Astrocyte (in vitro differentiated cells and primary cell): ENCODE measurements around the gene TRAPPC12. TPM values are rescaled to one million over a fixed set of nuclear protein-coding genes. Genes with fewer than 3 reads are reported as not detected.

ENCODE experiments used
- DNase-seq: peaks from one replicate; pipeline ENCODE4 v3.0.0-alpha.2; 2010; ENCODE audit warnings: low read depth
- FAIRE-seq: peaks from 2 replicates; lab custom pipeline; 2011; peaks lifted over from hg19 to GRCh38; lab: Jason Lieb, UNC
- H2AFZ ChIP-seq: 2 replicates; pipeline ENCODE4 v1.6.0; 2012; ENCODE audit warnings: low read depth, low read length, inconsistent platforms
- H3K27ac ChIP-seq: 2 replicates; pipeline ENCODE4 v1.5.1; 2011; ENCODE audit warnings: low read depth, low read length, inconsistent platforms
- H3K27me3 ChIP-seq: 2 replicates; pipeline ENCODE4 v1.6.0; 2011; ENCODE audit warnings: low read length, inconsistent platforms; ENCODE audit not compliant: insufficient read depth
- H3K36me3 ChIP-seq: 2 replicates; pipeline ENCODE4 v1.5.1; 2011; ENCODE audit warnings: low read length, inconsistent platforms; ENCODE audit not compliant: insufficient read depth
- H3K4me1 ChIP-seq: 2 replicates; pipeline ENCODE4 v1.5.1; 2011; ENCODE audit warnings: low read length, inconsistent platforms; ENCODE audit not compliant: insufficient read depth
- H3K4me2 ChIP-seq: 2 replicates; pipeline ENCODE4 v1.6.0; 2012; ENCODE audit warnings: low read length, inconsistent platforms
- H3K4me3 ChIP-seq: 2 replicates; pipeline ENCODE4 v1.5.1; 2011; ENCODE audit warnings: low read depth, mild to moderate bottlenecking, low read length, inconsistent platforms; ENCODE audit not compliant: insufficient read depth
- H3K79me2 ChIP-seq: 2 replicates; pipeline ENCODE4 v1.6.0; 2012; ENCODE audit warnings: mild to moderate bottlenecking, low read length, inconsistent platforms; ENCODE audit not compliant: insufficient read depth
- H3K9ac ChIP-seq: 2 replicates; pipeline ENCODE4 v1.6.0; 2012; ENCODE audit warnings: mild to moderate bottlenecking, low read length, inconsistent platforms
- H3K9me3 ChIP-seq: 2 replicates; pipeline ENCODE4 v1.5.1; 2012; ENCODE audit warnings: low read depth, mild to moderate bottlenecking, low read length, inconsistent platforms; ENCODE audit not compliant: insufficient read depth
- H4K20me1 ChIP-seq: 2 replicates; pipeline ENCODE4 v1.6.0; 2012; ENCODE audit warnings: low read length, inconsistent platforms; ENCODE audit not compliant: insufficient read depth
- H3K27ac Mint-ChIP-seq: one replicate; pipeline ENCODE4 v1.8.0; 2021; ENCODE audit warnings: mild to moderate bottlenecking, mixed read lengths; ENCODE audit not compliant: unreplicated experiment
- H3K27me3 Mint-ChIP-seq: one replicate; pipeline ENCODE4 v1.8.0; 2021; ENCODE audit warnings: low read depth, mixed read lengths; ENCODE audit not compliant: unreplicated experiment
- H3K36me3 Mint-ChIP-seq: one replicate; pipeline ENCODE4 v1.8.0; 2021; ENCODE audit warnings: low read depth, mixed read lengths; ENCODE audit not compliant: unreplicated experiment
- H3K4me1 Mint-ChIP-seq: one replicate; pipeline ENCODE4 v1.8.0; 2021; ENCODE audit warnings: low read depth, mixed read lengths; ENCODE audit not compliant: unreplicated experiment
- H3K4me3 Mint-ChIP-seq: one replicate; pipeline ENCODE4 v1.8.0; 2021; ENCODE audit warnings: mild to moderate bottlenecking, moderate library complexity, mixed read lengths; ENCODE audit not compliant: unreplicated experiment
- H3K9me3 Mint-ChIP-seq: one replicate; pipeline ENCODE4 v1.8.0; 2021; ENCODE audit warnings: mild to moderate bottlenecking, mixed read lengths; ENCODE audit not compliant: unreplicated experiment
- CTCF ChIP-seq: IDR thresholded peaks from 2 replicates; pipeline ENCODE4 v1.5.1; 2011; ENCODE audit warnings: low read depth, mild to moderate bottlenecking, inconsistent platforms, low read length, moderate library complexity; ENCODE audit not compliant: insufficient read depth
- EZH2 ChIP-seq: IDR thresholded peaks from 2 replicates; pipeline ENCODE4 v1.6.1; 2012; ENCODE audit warnings: mild to moderate bottlenecking, low read length, inconsistent platforms; ENCODE audit not compliant: insufficient read depth
- total RNA-seq: library from RNA; stranded (reverse); gene quantifications from 2 replicates; pipeline ENCODE4 v1.2.1, GENCODE V29; 2021

The TRAPPC12 gene
- total RNA-seq, 1 donor from 2014 or later, result 62.1 TPM

GRCh38 chr2:3486047-3487027, 106.8 kb downstream of the TRAPPC12 start:
- no peak overlapping the region for H2AFZ ChIP-seq
- no peak overlapping the region for H3K4me3 Mint-ChIP-seq
- no peak overlapping the region for H3K9ac ChIP-seq
- H3K79me2 ChIP-seq, result no peaks in the 10 kb centered on the region
- H3K27ac Mint-ChIP-seq, result no peak overlapping the region
- H3K27ac ChIP-seq, result no peak overlapping the region
- H3K4me2 ChIP-seq, result no peak overlapping the region
- H3K4me1 ChIP-seq, result no peaks in the 10 kb centered on the region
- TF ChIP-seq CTCF (no peak), EZH2 (no peak)
- no peaks in the 10 kb centered on the region for H3K9me3 ChIP-seq
- DNase-seq (no peak), FAIRE-seq (no peak)
- no peaks in the 10 kb centered on the region for H4K20me1 ChIP-seq
- no peaks in the 10 kb centered on the region for H3K27me3 Mint-ChIP-seq
- no peak overlapping the region for H3K4me3 ChIP-seq
- no peaks in the 10 kb centered on the region for H3K27me3 ChIP-seq
- no peaks in the 10 kb centered on the region for H3K4me1 Mint-ChIP-seq
- no peaks in the 10 kb centered on the region for H3K9me3 Mint-ChIP-seq
- H3K36me3 ChIP-seq, result no peaks in the 10 kb centered on the region
- peaks cover 10% of the 10 kb centered on the region for H3K36me3 Mint-ChIP-seq

GRCh38 chr2:3487028-3487425, 107.5 kb downstream of the TRAPPC12 start:
- no peak overlapping the region for H2AFZ ChIP-seq
- H3K9ac ChIP-seq, result no peak overlapping the region
- peaks cover 8% of the 10 kb centered on the region for H3K36me3 Mint-ChIP-seq
- H3K36me3 ChIP-seq, result no peaks in the 10 kb centered on the region
- no peaks in the 10 kb centered on the region for H3K9me3 ChIP-seq
- H3K27ac Mint-ChIP-seq, result no peak overlapping the region
- no peaks in the 10 kb centered on the region for H3K27me3 ChIP-seq
- no peaks in the 10 kb centered on the region for H3K79me2 ChIP-seq
- FAIRE-seq (no peak), DNase-seq (no peak)
- H3K27ac ChIP-seq, result no peak overlapping the region
- H3K9me3 Mint-ChIP-seq, result no peaks in the 10 kb centered on the region
- H3K4me1 ChIP-seq, result no peaks in the 10 kb centered on the region
- H3K4me1 Mint-ChIP-seq, result no peaks in the 10 kb centered on the region
- H3K27me3 Mint-ChIP-seq, result no peaks in the 10 kb centered on the region
- H3K4me3 ChIP-seq, result no peak overlapping the region
- H3K4me2 ChIP-seq, result no peak overlapping the region
- H3K4me3 Mint-ChIP-seq, result no peak overlapping the region
- no peaks in the 10 kb centered on the region for H4K20me1 ChIP-seq
- TF ChIP-seq EZH2 (no peak), CTCF (no peak)

- FAIRE-seq (no peak), DNase-seq (no peak)
- H2AFZ ChIP-seq, result no peak overlapping the region
- Mint-ChIP-seq H3K27ac (no peak overlapping the region), H3K27me3 (no peaks in the 10 kb centered on the region), H3K36me3 (peaks cover 8% of the 10 kb centered on the region), H3K9me3 (no peaks in the 10 kb centered on the region), H3K4me3 (no peak overlapping the region), H3K4me1 (no peaks in the 10 kb centered on the region)
- no peaks in the 10 kb centered on the region for H4K20me1 ChIP-seq
- no peak overlapping the region for H3K4me3 ChIP-seq
- H3K27me3 ChIP-seq, result no peaks in the 10 kb centered on the region
- no peak overlapping the region for H3K9ac ChIP-seq
- H3K36me3 ChIP-seq, result no peaks in the 10 kb centered on the region
- no peaks in the 10 kb centered on the region for H3K9me3 ChIP-seq
- H3K79me2 ChIP-seq, result no peaks in the 10 kb centered on the region
- no peak overlapping the region for H3K27ac ChIP-seq
- H3K4me2 ChIP-seq, result no peak overlapping the region
- TF ChIP-seq CTCF (no peak), EZH2 (no peak)
- H3K4me1 ChIP-seq, result no peaks in the 10 kb centered on the region
Measured at GRCh38 chr2:3487432-3487831, 107.9 kb downstream of the TRAPPC12 start.
